Sciatic nerve (tissue), 2 donors: ENCODE data around the gene KRTAP10-12. TPM values are rescaled to one million over a fixed set of nuclear protein-coding genes. Genes with fewer than 3 reads are reported as not detected.

Source experiments
- ATAC-seq: fragments of 200-7000 bp; cut with Tn5 transposase; one replicate; pipeline ENCODE4 v1.9.1; 2020; ENCODE audit warnings: mild to moderate bottlenecking, moderate library complexity
- DNase-seq: peaks from one replicate; pipeline ENCODE4 v3.0.0-alpha.2; 2020; ENCODE audit warnings: low spot score
- intact Hi-C: fragments of 100-400 bp; cut with DNase I; formaldehyde crosslinking; loops from one replicate; pipeline ENCODE4 v1.14.2; 2022
- total RNA-seq: library from RNA; stranded (reverse); fragmentation: NEBNext Ultra II Directional; extraction: Animal tissue kit (Norgen Biotek cat#: 25700); gene quantifications from one replicate; pipeline ENCODE4 v1.2.1, GENCODE V29; 2021
- donor health status: DM: no; HTN: no; CAD: no.
- donor health status: DM: no; HTN: no; CAD: no.

Gene KRTAP10-12
- total RNA-seq, 1 donor from 2014 or later = not detected

DNA sequence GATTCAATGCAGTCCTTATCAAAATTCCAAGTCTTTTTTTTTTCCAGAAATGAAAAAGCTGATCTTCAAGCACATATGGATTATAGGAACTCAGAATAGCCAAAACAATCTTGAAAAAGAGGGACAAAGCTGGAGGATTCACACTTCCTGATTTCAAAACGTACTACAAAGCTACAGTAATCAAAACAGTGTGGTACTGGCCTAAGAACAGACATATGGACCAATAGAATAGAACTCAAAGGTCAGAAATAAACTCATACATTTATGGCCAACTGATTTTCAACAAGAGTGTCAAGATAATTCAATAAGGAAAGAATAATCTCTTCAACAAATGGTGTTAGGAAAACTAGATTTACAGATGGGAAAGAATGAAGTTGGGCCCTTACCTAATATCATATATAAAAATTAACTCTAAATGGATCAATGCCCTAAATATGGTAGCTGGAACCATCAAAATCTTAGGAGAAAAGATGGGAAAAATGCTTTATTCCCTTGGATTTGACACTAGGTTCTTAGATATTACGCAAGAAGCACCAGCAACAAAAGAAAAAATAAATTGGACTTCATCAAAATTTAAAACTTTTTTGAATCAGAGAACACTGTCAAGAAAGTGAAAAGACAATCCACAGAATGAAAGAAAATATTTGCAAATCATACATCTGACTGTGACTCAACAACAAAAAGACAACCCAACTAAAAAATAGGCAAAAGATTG, 4.0 kb upstream of the KRTAP10-12 start:
- ATAC-seq = no peak
- no peak for DNase-seq
- intact Hi-C loops = no loop called here

DNA sequence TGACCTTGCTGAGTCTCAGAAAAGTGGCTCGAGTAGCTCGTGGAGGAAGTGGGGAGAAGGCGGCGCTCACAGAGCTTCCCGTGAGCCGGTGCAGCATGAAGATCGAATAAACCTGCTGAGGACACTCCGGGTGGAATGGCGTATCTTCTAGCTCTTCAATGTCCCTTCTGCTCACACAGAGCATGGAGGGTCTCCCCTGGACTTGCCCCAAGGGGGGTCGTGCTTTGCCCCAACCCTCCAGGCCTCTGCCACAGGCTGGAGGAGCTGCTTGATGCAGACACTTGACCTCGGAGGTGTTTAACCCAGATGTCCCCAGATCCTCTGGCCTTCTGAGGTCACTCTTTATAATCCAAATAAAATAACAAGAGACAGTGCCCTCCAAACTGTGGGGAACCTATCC, 2.2 kb upstream of the KRTAP10-12 start:
- DNase-seq (peak; percentile 25), ATAC-seq (no peak)
- intact Hi-C loops = no loop called here

- intact Hi-C loops = no loop called here
- DNase-seq (peak; percentile 17), ATAC-seq (no peak)
Measured at GRCh38 chr21:44695184-44695583, 1.8 kb upstream of the KRTAP10-12 start.

GRCh38 chr21:44695641-44696040, 1.3 kb upstream of the KRTAP10-12 start:
- no peak for ATAC-seq
- no peak for DNase-seq
- intact Hi-C loops = no loop called here

DNA sequence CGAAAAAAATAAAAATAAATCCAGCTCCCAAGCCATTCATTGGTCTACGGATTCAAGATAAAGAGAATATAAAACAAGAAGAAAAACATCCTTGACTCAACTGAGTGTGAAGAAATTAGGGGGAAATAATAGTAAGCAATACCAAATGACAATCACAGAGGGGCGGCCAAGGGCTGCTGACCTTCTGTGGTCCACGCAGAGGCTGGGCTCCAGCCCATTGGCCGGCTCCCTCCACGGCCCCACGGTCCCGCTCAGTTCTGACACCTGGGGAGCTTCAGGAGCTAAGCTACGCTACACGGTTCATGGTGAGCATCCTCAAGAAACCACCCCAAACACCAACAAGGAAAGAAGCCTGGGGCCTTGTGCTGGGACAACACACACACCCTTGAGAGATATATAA, 400 bp upstream of the KRTAP10-12 start:
- DNase-seq (peak; percentile 33), ATAC-seq (no peak)
- intact Hi-C loops = no loop called here

- intact Hi-C loops = no loop called here
- peak; percentile 52 for DNase-seq
- ATAC-seq = no peak
Measured at GRCh38 chr21:44697811-44698734, 1.1 kb downstream of the KRTAP10-12 start.

GRCh38 chr21:44699502-44700001, 2.6 kb downstream of the KRTAP10-12 start:
- ATAC-seq = no peak
- intact Hi-C loops = no loop called here
- DNase-seq = peak; percentile 25

DNA sequence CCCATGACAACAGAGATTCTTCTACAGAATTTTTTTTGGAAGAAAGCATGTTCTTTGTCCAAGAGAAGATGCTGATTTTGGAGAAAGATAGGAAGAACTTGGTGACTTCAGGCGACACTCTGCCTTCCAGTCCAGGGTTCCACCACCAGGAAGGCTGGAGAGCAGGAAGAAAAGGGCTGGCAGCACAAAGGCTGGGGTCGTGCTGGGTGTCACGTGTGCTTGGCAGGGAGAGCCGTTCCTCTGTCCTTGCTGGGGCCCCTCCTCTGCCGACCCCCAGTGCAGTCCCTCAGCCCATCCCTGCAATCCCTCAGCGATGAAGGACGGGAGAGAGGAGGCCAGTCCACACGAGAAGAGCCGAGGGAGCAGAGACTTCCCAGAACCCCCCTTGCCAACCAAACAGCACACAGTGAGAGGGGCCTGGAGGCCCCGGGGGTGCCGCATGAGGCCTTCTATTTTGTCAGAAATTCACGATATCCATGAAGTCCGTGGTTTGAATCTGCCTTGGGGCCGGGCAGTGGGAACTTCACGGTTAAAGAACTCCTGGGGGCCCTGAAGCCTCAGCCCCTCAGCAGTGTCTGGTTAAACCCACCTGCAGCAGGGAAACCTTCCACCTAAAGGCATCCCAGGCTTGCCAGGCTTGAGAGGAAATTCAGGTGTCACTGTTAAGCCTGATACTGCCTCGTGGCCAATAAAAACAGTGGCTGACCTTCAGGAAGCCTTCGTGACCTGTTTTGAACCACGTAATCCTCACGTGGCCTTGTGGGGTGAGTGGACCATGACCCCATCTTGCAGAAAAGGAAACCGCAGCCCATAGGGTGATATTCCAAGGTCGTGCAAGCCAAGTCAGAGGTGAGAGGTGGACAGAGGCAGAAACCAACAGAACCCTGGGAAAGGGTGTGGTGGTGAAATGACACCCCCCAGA, 3.4 kb downstream of the KRTAP10-12 start:
- intact Hi-C loops = no loop called here
- ATAC-seq (no peak), DNase-seq (peak; percentile 13)

GRCh38 chr21:44701023-44701400, 4.0 kb downstream of the KRTAP10-12 start:
- DNase-seq = peak; percentile 17
- intact Hi-C loops = no loop called here
- no peak for ATAC-seq

DNA sequence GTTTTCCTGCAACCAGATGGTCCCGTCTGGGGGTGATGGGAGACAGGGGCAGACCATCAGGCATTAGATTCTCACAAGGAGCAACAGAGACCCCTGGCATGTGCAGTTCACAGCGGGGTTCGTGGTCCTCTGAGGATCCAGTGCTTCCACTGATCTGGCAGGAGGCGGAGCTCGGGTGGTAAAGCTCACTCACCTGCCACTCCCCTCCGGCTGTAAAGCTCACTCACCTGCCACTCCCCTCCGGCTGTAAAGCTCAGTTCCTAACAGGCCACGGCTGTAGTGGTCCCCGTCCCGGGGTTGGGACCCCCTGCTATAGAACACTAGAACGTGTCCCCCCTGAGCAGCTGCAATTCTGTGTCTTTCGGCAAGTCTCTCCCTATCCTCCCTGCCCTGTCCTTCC, 4.6 kb downstream of the KRTAP10-12 start:
- DNase-seq (peak; percentile 50), ATAC-seq (no peak)
- intact Hi-C loops = no loop called here

GRCh38 chr21:44702111-44702972, 5.4 kb downstream of the KRTAP10-12 start:
- intact Hi-C loops = no loop called here
- DNase-seq (peak; percentile 36), ATAC-seq (no peak)

- intact Hi-C loops = no loop called here
- ATAC-seq = no peak
- DNase-seq = peak; percentile 37
Measured at GRCh38 chr21:44702973-44703730, 6.2 kb downstream of the KRTAP10-12 start.

GRCh38 chr21:44703731-44704635, 7.0 kb downstream of the KRTAP10-12 start:
- intact Hi-C loops = no loop called here
- no peak for ATAC-seq
- peak; percentile 23 for DNase-seq

DNA sequence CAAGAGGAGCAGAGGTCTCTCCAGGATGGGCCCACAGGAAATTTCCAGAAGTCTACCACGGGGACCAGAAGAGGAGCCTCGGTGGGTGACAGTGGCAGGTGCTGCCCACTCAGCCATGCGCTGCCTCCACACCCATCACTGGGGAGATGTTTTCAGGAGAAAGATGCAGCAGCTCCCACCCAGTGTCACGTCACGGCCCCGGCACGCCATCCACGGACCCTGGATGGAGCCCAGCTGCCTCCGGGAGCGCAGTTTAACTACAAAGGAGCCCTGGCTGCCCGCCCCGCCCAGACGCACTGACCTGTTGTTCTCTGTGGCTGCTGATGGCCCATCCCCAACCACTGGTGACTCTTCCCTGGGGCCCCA, 7.6 kb downstream of the KRTAP10-12 start:
- intact Hi-C loops = no loop called here
- ATAC-seq (no peak), DNase-seq (peak; percentile 51)

DNA sequence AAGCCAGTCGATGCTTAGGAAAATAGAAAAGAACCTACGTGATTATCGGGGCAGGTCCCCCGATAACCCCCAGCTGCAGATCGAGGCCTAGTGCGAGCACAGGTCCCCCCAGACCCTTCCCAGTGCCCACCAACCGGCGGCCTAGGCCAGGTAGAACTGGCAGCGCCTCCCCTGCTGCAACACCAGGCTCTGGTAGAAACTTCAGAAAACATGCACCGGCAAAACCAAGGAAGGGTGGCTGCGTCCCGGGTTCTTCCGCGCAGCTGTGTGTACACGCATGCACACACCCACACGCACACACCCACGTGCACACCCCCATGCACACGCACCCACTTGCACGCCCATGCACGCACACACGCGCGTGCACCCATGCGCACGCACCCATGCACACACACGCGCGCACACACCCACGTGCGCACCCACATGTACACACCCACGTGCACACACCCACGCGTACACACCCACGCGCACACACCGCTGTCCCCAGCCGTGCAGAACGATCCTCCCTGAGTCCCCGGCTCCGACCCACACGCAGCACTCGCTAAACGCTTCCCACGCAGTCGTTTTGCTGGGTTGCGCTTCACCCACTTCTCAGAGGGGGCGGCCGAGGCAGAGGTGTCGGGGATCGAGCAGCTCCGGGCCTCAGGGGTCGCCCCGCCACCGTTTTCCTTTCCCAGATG, 9.2 kb downstream of the KRTAP10-12 start:
- DNase-seq = peak; percentile 51
- no peak for ATAC-seq

More for the DNA sequence above, 9.2 kb downstream of the KRTAP10-12 start:
- intact Hi-C loops = no loop called here
